ENCODE results near the gene SLC15A1.

DNA sequence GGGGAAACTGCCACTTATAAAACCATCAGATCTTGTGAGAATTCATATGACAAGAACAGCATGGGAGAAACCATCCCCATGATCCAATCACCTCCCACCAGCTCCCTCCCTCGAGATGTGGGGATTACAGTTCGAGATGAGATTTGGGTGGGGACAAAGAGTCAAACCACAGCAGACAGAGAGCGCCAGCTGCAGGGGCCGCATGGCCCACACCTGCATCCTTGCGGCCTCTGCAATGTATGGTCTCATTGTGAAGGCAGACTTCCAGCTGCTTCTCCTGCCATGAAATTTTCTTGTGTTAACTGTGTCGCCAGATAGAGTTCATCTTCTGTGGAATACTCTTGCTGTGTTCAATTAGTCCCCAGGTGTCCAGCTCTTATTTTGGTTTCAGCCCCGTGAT lies 17.3 kb upstream of the SLC15A1 start:
- TF ChIP-seq, protein P1, sequence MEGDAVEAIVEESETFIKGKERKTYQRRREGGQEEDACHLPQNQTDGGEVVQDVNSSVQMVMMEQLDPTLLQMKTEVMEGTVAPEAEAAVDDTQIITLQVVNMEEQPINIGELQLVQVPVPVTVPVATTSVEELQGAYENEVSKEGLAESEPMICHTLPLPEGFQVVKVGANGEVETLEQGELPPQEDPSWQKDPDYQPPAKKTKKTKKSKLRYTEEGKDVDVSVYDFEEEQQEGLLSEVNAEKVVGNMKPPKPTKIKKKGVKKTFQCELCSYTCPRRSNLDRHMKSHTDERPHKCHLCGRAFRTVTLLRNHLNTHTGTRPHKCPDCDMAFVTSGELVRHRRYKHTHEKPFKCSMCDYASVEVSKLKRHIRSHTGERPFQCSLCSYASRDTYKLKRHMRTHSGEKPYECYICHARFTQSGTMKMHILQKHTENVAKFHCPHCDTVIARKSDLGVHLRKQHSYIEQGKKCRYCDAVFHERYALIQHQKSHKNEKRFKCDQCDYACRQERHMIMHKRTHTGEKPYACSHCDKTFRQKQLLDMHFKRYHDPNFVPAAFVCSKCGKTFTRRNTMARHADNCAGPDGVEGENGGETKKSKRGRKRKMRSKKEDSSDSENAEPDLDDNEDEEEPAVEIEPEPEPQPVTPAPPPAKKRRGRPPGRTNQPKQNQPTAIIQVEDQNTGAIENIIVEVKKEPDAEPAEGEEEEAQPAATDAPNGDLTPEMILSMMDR (IDR thresholded peaks at IDR 0.05; ENCODE audit: low read depth, low read length, missing input control) = no peak
- TF ChIP-seq, protein P2, sequence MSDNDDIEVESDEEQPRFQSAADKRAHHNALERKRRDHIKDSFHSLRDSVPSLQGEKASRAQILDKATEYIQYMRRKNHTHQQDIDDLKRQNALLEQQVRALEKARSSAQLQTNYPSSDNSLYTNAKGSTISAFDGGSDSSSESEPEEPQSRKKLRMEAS (IDR thresholded peaks at IDR 0.05) = no peak
- no peak for TF ChIP-seq SP1 (IDR thresholded peaks at IDR 0.05)
- no peak for TF ChIP-seq EGR1 (IDR thresholded peaks at IDR 0.05; ENCODE audit: low read depth in 2 of 2)
- TF ChIP-seq RAD21 (IDR thresholded peaks at IDR 0.05) = no peak
- TF ChIP-seq FOXA1 (IDR thresholded peaks at IDR 0.05) = no peak
- TF ChIP-seq, protein P3, sequence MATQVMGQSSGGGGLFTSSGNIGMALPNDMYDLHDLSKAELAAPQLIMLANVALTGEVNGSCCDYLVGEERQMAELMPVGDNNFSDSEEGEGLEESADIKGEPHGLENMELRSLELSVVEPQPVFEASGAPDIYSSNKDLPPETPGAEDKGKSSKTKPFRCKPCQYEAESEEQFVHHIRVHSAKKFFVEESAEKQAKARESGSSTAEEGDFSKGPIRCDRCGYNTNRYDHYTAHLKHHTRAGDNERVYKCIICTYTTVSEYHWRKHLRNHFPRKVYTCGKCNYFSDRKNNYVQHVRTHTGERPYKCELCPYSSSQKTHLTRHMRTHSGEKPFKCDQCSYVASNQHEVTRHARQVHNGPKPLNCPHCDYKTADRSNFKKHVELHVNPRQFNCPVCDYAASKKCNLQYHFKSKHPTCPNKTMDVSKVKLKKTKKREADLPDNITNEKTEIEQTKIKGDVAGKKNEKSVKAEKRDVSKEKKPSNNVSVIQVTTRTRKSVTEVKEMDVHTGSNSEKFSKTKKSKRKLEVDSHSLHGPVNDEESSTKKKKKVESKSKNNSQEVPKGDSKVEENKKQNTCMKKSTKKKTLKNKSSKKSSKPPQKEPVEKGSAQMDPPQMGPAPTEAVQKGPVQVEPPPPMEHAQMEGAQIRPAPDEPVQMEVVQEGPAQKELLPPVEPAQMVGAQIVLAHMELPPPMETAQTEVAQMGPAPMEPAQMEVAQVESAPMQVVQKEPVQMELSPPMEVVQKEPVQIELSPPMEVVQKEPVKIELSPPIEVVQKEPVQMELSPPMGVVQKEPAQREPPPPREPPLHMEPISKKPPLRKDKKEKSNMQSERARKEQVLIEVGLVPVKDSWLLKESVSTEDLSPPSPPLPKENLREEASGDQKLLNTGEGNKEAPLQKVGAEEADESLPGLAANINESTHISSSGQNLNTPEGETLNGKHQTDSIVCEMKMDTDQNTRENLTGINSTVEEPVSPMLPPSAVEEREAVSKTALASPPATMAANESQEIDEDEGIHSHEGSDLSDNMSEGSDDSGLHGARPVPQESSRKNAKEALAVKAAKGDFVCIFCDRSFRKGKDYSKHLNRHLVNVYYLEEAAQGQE (IDR thresholded peaks at IDR 0.05) = no peak

All from liver (tissue), 3 donors.